NCI-H460 (cell line): ENCODE data around the gene YKT6. TPM values are rescaled to one million over a fixed set of nuclear protein-coding genes. Genes with fewer than 3 reads are reported as not detected.
"Not testable (repeated sequence)": the region's sequence is repeated elsewhere in the genome, so short reads cannot be mapped to it uniquely, and the experiment has no call there.

Experiments
- DNase-seq: peaks from one replicate; pipeline ENCODE4 v3.0.0-alpha.2; 2016; ENCODE audit warnings: low read depth; ENCODE audit errors: extremely low read depth
- total RNA-seq: library from RNA; depleted of rRNA; stranded (reverse); fragments of >200 nt; shearing (Covaris generic); gene quantifications from 2 replicates; pipeline ENCODE4 v1.2.3, GENCODE V29; 2014

YKT6 gene
- total RNA-seq, 1 experiment from 2014 or later: 77.7 TPM

- not testable (repeated sequence) for DNase-seq
These were observed 28.9 kb upstream of the YKT6 start for GRCh38 chr7:44171901-44172300.

- DNase-seq: no peak
These were observed 28.4 kb upstream of the YKT6 start for GRCh38 chr7:44172352-44172751.

GRCh38 chr7:44172803-44173424 lies 27.9 kb upstream of the YKT6 start:
- no peak for DNase-seq

- no peak for DNase-seq
These were observed 26.7 kb upstream of the YKT6 start for GRCh38 chr7:44173911-44174693.

GRCh38 chr7:44174694-44174948 lies 26.2 kb upstream of the YKT6 start:
- DNase-seq: not testable (repeated sequence)

- no peak for DNase-seq
These were observed 25.0 kb upstream of the YKT6 start for GRCh38 chr7:44175730-44176129.

- DNase-seq: no peak
These were observed 24.3 kb upstream of the YKT6 start for GRCh38 chr7:44176486-44176885.

GRCh38 chr7:44177570-44178131 lies 23.1 kb upstream of the YKT6 start:
- DNase-seq: no peak

- DNase-seq: no peak
These were observed 20.1 kb upstream of the YKT6 start for GRCh38 chr7:44180631-44181030.

GRCh38 chr7:44182827-44183226 lies 18.0 kb upstream of the YKT6 start:
- DNase-seq: no peak

GRCh38 chr7:44183386-44183785 lies 17.4 kb upstream of the YKT6 start:
- DNase-seq: no peak

GRCh38 chr7:44184206-44184872 lies 16.4 kb upstream of the YKT6 start:
- peak; percentile 34 for DNase-seq

- no peak for DNase-seq
These were observed 15.8 kb upstream of the YKT6 start for GRCh38 chr7:44184873-44185446.

GRCh38 chr7:44185729-44186128 lies 15.0 kb upstream of the YKT6 start:
- no peak for DNase-seq

GRCh38 chr7:44186736-44187135 lies 14.0 kb upstream of the YKT6 start:
- no peak for DNase-seq

GRCh38 chr7:44187636-44188416 lies 13.0 kb upstream of the YKT6 start:
- no peak for DNase-seq

GRCh38 chr7:44188480-44189225 lies 12.1 kb upstream of the YKT6 start:
- no peak for DNase-seq

- DNase-seq: no peak
These were observed 11.3 kb upstream of the YKT6 start, which contains the start of gene GCK for GRCh38 chr7:44189286-44189992. TSS of gene GCK (minus strand) at chr7:44189439. CDS start at chr7:44188953, 486 bp downstream.
